GM10847 (cell line): ENCODE measurements around the gene STIMATE.

ENCODE experiments used
- POLR2A ChIP-seq: IDR thresholded peaks from 2 replicates; pipeline ENCODE4 v1.6.1; 2011; ENCODE audit not compliant: insufficient read length; ENCODE audit errors: extremely low read depth

Gene STIMATE

GRCh38 chr3:52798978-52799476 is 98.3 kb downstream of the STIMATE start:
- no peak for TF ChIP-seq POLR2A

GRCh38 chr3:52798376-52798977 is 98.9 kb downstream of the STIMATE start:
- TF ChIP-seq POLR2A, result no peak

- TF ChIP-seq POLR2A, result no peak
Observed at GRCh38 chr3:52796411-52796810, 100.9 kb downstream of the STIMATE start.

GRCh38 chr3:52795298-52795900 is 101.9 kb downstream of the STIMATE start:
- TF ChIP-seq POLR2A, result no peak

- TF ChIP-seq POLR2A, result no peak
Observed at GRCh38 chr3:52794612-52795099, 102.7 kb downstream of the STIMATE start, which contains the start of gene ITIH3. ITIH3 (plus strand) TSS chr3:52794796; CDS start chr3:52794804, 8 bp downstream.

GRCh38 chr3:52793702-52794611 is 103.4 kb downstream of the STIMATE start:
- no peak for TF ChIP-seq POLR2A

GRCh38 chr3:52792961-52793695 is 104.2 kb downstream of the STIMATE start:
- no peak for TF ChIP-seq POLR2A

- no peak for TF ChIP-seq POLR2A
Observed at GRCh38 chr3:52792413-52792812, 104.9 kb downstream of the STIMATE start.

- TF ChIP-seq POLR2A, result no peak
Observed at GRCh38 chr3:52791928-52792327, 105.4 kb downstream of the STIMATE start.

GRCh38 chr3:52791366-52791765 is 106.0 kb downstream of the STIMATE start:
- no peak for TF ChIP-seq POLR2A

GRCh38 chr3:52790741-52791140 is 106.6 kb downstream of the STIMATE start:
- TF ChIP-seq POLR2A, result no peak

- TF ChIP-seq POLR2A, result no peak
Observed at GRCh38 chr3:52790337-52790736, 107.0 kb downstream of the STIMATE start.

GRCh38 chr3:52789746-52790040 is 107.7 kb downstream of the STIMATE start:
- no peak for TF ChIP-seq POLR2A

- TF ChIP-seq POLR2A, result no peak
Observed at GRCh38 chr3:52788890-52789745, 108.2 kb downstream of the STIMATE start.
